Sigmoid colon (tissue), 4 donors: ENCODE data around the gene WNT5B.

Experiments used
- CTCF ChIP-seq, 4 experiments: fragments of 450-650 bp in 3 of 4; fragments of 200-600 bp in 1 of 4; IDR thresholded peaks; one replicate each; pipeline ENCODE4 v1.5.1; 2016 to 2019; ENCODE audit warnings: antibody characterized with exemption in 4 of 4, mild to moderate bottlenecking in 3 of 4, moderate library complexity in 2 of 4
- EP300 ChIP-seq, 4 donors: sonication (generic); formaldehyde crosslinking; IDR thresholded peaks; one replicate each; pipeline ENCODE4 v1.6.1; 2017; ENCODE audit warnings: antibody characterized with exemption in 4 of 4
- POLR2A ChIP-seq, 2 donors: fragments of 450-650 bp; IDR thresholded peaks; one replicate each; pipeline ENCODE4 v1.6.1; 2016; ENCODE audit warnings: antibody characterized with exemption in 2 of 2, mild to moderate bottlenecking in 2 of 2, moderate library complexity in 2 of 2
- POLR2AphosphoS5 ChIP-seq, 4 donors: sonication (generic); formaldehyde crosslinking; IDR thresholded peaks; one replicate each; pipeline ENCODE4 v1.6.1; 2017; ENCODE audit warnings: antibody characterized with exemption in 4 of 4

- TF ChIP-seq POLR2AphosphoS5 (IDR thresholded peaks at IDR 0.05), result no peak
- TF ChIP-seq CTCF (IDR thresholded peaks at IDR 0.05), result no peak
- TF ChIP-seq POLR2A (IDR thresholded peaks at IDR 0.05), result no peak
- no peak for TF ChIP-seq EP300 (IDR thresholded peaks at IDR 0.05)
Measured at GRCh38 chr12:1676043-1676442, 47.0 kb downstream of the WNT5B start.
